Epithelial cell of prostate (primary cell): ENCODE results near the gene CFAP73.

Source experiments
- DNase-seq: peaks from one replicate; pipeline ENCODE4 v3.0.0-alpha.2; 2011; ENCODE audit warnings: low read depth, low spot score
- H3K27ac ChIP-seq: fragments of 450-650 bp; 2 replicates; pipeline ENCODE4 v1.5.1; 2017; ENCODE audit warnings: mild to moderate bottlenecking

Gene CFAP73

DNA sequence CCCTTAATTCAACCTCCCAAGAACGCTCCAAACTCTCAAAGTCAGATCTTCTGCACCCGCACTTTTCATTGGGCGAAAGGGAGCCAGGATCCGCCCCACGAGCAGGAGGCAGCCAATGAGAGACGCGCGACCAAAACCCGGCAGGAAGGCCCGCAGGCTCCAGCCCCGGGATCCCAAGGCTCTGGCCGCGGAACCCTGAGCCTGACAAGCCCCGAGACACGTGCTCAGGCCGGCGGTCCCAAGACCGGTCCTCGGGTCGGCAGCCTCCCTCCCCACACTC lies 35.3 kb downstream of the CFAP73 start:
- DNase-seq, result peak; percentile 60
- peak overlapping the region; percentile 90 for H3K27ac ChIP-seq

DNA sequence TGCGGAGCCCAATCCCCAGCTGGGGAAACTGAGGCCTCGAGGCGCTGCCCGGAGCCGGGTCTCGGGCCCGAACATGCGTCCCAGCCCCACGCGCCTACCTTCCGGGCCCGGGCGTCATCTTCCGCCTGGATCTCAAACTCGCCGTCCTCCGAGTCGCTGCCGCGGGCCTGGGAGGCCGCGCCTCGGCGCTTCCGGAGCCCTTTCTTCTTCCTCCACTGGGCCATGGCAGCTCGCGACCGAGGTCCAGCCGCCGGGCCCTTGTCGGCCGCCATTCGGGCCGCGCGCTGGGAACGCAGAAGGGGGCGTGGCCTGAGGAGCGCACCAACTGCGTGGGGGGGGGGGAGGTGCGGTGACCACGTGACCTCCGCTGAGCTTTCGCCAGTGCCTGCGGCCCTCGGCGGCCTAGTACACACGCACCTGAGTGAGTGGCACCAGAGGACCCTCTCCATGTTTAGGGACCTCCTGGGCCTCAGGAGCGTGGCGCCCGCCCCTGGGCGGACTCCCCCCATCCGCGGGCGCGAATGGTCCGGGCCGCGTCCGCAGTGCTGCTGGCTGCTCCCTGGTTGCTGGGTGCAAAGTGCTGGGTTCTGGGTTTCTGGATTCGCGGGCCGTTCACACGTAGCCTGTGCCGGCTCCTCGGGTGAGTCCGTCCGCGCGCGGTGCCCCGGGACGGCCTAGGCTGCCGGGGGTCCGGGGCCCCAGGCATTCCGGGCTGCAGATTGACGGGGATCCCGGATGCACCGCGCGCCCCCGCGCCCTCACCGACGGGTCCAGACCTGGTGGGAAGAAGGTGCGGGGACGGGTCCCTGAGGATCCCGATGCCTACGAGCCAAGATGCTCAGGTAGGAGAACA lies 35.9 kb downstream of the CFAP73 start, which contains the start of the genes DDX54 and RITA1:
Gene DDX54, minus strand, starts transcription at position 299 of the 853 bp plus-strand sequence. Its CDS starts 27 bp downstream, at position 272.
Gene RITA1, plus strand, starts transcription at position 542 of the 853 bp plus-strand sequence. CDS start 1,026 bp downstream, outside the sequence.
- DNase-seq, result no peak
- H3K27ac ChIP-seq, result peak within 1 kb of the TSS; percentile 90

DNA sequence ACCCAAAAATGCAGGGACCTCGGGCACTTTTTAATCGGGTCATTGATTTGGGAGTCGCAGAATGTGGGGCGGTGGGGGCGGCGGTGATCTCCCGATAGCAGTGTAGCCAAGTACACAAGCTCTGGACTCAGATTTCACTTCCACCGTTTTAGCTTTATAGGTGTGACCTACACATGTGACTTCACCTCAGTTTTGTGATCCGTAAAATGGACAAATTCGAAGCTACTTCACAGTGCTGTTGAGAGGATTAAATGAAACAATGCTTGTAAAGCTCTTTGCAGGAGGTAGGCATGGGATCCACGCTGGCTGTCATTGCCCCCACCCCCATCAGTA lies 36.5 kb downstream of the CFAP73 start:
- DNase-seq, result no peak
- peak overlapping the region; percentile 90 for H3K27ac ChIP-seq

DNA sequence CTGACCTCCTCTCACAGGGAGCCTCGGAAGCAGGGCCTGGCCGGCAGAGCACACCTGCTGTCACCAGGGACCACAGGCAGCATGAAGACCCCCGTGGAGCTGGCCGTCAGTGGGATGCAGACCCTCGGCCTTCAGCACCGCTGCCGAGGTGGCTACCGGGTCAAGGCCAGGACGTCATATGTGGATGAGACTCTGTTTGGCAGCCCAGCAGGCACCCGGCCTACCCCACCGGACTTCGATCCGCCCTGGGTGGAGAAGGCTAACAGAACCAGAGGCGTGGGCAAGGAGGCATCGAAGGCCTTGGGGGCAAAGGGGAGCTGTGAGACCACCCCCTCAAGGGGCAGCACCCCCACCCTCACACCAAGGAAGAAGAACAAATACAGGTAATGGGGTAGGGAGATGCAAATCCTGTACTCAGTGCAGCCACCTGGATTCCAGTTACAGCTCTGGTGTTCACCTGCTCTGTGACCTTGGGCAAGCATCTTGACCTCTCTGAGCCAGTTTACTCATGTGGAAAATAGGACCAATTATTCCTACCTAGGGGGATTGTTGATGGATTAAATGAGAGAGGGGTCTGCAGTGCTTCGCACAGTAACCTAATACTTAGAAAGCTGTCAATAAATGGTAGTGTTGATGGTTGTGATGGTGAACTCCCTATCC lies 37.3 kb downstream of the CFAP73 start:
- H3K27ac ChIP-seq, result no peak overlapping the region
- DNase-seq, result no peak

DNA sequence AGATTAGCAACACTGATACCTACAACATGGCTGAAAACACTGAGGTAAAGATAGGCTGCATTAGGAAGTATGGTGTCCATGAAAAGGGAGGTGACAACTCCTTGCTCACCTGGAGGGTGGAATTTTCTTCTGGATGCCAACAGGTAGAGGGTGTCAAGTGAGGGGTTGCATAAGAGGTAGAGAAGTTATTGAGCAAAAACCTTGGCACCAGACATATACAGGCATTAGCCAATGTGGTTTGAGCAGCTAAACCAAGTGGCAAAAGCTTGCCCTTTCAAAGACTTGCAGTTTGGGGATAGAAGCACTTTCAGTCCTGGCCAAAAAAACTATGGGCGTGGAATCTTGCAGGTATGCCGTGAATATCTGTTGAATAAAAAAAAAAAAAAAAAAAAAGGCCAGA lies 39.8 kb downstream of the CFAP73 start:
- H3K27ac ChIP-seq, result no peak overlapping the region
- no peak for DNase-seq

DNA sequence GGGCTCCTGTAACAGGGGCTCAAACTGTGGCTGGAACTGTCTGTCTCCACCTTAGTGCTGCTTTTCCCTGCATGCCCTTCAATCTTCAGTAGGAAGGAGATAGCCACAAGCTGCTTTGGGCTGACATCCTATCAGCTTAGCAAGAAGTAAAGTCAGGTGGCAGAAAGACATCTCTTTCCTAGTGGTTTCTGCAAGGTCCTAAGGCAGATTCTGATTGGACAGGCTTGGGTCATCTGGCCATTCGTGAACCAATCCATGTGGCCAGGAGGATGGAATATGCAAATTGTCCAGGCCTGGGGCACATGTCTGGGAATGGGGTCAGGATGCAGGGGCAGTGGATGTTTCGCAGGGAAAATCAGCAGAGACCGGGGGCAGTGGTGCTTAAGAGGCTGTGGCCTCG lies 41.2 kb downstream of the CFAP73 start:
- DNase-seq, result no peak
- H3K27ac ChIP-seq, result no peak overlapping the region

DNA sequence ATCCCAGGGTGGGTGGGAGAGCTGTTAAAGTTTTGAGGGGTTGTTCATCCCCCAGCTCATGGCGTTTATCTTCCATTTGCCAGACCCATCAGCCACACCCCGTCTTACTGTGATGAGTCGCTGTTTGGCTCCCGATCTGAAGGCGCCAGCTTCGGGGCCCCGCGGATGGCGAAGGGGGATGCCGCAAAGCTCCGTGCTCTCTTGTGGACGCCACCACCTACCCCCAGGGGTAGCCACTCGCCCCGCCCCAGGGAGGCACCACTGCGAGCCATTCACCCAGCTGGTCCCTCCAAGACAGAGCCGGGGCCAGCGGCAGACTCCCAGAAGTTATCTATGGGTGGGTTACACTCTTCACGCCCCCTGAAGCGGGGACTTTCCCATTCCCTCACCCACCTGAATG lies 41.7 kb downstream of the CFAP73 start:
- no peak overlapping the region for H3K27ac ChIP-seq
- no peak for DNase-seq

DNA sequence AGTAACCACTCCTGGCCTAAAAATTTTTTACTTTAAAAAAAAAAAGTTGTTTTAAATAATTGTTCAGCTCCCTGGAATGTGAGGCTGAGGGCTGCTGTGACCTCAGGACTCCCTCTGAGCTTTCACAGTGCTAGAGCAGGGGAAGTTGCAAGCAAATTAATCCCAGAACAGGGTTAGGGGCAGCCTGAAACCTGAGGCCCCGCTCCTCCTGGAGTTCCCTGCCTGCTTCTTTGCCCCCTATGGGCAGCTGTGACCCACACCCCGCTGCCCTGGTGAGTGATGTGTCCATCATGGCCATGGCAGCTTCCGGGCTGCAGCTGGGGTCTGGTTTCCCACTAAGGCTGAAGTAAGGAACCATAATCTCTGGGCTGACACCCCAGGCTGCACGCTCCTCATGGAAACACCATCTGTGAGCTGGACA lies 45.5 kb downstream of the CFAP73 start:
- no peak overlapping the region for H3K27ac ChIP-seq
- no peak for DNase-seq

DNA sequence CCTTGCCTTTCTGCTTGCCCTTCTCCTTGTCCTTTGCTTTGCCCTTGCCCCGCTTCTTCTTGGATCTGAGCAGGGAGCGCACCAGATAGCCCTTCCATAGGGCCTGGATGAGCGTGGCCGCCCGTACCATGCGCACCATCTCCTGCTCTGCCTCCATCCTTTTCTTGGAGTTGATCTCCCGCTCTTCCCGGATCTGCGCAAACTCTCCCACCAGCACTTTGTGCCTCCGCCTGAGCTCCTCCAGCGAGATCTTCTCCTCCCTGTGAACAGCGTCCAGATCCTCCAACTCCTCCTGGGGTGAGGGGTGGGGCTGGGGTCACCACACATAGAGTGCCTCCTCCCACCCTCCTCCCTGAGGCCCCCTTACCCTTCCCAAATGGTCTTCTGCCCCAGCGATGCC lies 46.1 kb downstream of the CFAP73 start:
- no peak for DNase-seq
- H3K27ac ChIP-seq, result no peak overlapping the region

DNA sequence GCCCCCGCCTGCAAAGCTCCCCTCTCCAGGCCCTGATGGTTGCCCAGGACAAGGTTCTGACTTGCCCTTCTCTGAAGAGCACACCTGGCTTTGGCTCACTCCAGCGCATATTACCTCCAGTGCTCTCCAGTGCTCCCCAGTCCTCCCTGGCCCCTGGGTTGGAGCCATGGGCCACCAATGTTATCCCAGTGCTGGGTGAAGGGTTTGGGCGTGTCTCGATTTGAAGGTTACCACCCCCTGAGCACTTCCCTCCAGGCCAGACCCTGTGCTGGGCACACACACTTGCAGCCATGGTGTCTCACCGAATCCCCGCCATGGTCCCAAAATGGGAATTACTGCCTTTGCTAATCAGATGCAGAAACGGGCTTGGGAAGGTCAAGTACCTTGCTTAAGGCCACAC lies 47.1 kb downstream of the CFAP73 start:
- DNase-seq, result no peak
- H3K27ac ChIP-seq, result no peak overlapping the region

DNA sequence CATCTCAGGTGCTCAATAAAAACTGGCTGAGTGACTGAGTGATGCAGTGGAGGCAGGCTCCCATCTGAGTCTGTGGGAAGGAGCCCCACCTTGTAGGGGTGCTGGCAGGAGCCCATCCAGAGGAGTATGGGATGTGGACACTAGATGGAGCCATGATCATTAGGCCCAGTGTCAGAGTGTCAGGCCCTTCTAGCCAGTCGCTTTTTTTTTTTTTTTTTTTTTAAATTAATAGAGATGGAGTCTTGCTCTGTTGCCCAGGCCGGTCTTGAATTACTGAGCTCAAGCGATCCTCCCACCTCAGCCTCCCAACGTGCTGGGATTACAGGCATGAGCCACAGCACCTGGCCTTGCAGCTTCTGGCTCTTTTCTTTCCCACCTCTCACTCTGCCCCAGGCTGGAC lies 47.5 kb downstream of the CFAP73 start:
- no peak overlapping the region for H3K27ac ChIP-seq
- DNase-seq, result no peak

DNA sequence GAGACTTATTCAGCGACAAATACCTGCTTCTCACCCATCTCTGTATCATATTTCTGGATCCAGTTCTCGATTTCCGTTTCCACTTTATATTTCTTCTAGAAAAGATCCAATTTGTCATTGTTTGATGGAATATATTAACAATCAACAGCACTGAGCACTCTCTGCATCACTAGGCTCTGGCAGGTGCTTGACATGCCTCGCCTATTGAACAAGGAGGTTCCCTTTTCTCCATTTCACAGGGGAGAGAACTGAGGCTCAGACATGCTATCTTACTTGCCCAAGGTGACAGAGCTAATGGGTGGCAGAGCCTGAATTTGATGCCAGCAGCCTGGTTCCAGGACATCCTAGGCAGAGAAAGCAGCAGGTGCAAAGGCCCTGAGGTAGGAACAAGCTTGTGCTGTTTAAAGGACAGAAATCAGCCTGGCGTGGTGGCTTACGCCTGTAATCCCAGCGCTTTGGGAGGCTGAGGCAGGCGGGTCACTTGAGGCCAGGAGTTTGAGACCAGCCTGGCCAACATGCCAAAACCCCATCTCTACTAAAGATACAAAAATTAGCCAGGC lies 48.1 kb downstream of the CFAP73 start:
- DNase-seq, result no peak
- H3K27ac ChIP-seq, result no peak overlapping the region

DNA sequence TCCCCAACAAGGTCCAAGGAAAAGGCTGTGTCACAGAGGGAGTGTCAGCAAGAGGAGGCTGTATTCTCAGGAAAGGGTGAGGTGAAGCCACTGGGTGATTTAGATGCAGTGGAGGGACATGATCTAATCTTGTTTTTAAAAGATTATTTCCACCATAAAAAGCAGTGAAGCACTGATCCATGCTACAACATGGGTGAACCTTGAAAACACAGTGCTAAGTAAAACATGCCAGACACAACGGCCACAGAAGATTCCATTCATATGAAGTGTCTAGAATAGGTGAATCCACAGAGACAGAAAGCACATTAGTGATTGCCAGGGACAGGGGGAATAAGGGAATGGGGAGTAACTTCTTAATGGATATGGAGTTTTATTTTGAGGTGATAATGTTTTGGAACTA lies 48.8 kb downstream of the CFAP73 start:
- no peak for DNase-seq
- no peak overlapping the region for H3K27ac ChIP-seq

DNA sequence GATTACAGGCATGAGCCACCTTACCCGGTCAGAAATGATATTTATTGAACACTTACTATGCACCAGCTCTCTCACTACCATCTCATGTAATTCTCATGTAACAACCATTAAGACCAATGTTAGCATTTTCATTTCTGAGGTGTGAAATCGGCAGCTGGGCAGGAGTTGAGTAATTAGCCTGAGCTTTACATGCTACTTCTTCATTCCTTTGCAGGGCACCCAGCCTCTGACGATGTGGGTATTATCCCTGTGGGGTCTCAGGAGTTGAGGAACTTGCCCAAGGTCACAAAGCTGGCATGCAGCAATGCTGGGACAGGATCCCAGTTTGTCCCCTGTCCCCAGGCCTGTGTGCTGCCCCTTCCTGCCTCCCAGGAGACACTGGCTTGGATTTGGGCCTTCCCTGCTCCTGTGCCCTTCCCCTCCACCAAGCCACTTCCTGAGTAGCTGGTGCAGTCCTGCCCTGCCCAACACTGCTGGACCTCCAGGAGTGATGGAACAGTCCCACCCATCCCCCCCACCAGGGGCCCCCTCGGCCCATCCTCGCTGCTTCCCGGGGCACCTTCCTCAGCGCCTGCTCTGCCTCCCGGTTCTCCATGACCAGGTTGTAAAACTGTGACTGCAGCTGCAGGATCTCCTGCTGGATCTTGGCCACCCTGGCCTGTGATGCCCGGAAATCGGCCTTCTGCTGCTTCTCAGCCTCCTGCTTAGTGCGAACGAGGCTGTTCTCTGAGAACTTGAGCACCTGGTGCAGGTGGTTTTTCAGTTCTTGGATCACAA lies 50.7 kb downstream of the CFAP73 start:
- no peak for DNase-seq
- no peak overlapping the region for H3K27ac ChIP-seq

DNA sequence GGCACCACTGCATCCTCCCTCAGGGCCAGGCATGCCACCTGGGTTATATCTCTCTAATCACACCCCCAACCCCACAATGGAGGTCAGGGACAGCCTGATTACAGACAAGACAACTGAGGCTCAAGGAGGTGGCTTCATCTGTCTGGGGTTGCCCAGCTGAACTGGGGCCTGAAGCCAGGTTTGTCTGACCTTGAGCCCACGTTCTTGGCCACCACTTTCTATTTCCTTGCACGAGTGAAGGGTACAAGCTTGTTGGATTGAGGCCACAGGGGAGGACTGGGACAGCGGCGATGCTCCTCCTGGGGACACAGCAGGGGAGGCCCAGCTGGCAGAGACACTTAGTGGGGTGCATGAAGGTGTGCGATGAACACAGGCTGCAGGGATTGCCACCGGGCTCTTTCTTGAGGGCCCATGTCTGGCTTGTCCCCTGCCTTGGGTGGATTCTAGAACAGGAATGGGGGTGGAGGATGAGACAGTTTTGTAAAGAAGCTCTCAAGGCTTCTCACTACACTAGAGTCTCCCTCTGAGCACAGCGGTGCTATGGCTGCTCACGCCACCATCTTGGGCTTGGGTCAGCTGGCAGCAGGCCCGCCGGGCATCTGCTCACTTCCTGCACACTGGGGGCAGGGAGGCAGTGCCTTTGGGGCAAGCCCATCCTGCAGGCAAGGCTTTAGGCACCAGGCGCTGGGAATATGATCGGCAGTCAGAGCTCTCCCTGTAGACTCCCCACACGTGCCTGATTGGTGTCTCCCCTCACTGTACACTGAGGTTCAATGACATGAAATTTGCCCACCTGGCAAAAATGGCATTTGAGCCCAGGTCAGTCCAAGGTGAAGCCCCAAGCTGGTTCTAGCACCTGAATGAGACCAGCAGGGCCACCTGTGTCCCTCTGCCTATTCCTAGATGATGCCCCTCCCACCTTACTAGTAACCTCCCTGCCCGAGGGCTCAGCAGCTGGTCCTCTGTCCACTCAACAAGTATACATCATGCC lies 52.0 kb downstream of the CFAP73 start:
- no peak overlapping the region for H3K27ac ChIP-seq
- DNase-seq, result no peak

DNA sequence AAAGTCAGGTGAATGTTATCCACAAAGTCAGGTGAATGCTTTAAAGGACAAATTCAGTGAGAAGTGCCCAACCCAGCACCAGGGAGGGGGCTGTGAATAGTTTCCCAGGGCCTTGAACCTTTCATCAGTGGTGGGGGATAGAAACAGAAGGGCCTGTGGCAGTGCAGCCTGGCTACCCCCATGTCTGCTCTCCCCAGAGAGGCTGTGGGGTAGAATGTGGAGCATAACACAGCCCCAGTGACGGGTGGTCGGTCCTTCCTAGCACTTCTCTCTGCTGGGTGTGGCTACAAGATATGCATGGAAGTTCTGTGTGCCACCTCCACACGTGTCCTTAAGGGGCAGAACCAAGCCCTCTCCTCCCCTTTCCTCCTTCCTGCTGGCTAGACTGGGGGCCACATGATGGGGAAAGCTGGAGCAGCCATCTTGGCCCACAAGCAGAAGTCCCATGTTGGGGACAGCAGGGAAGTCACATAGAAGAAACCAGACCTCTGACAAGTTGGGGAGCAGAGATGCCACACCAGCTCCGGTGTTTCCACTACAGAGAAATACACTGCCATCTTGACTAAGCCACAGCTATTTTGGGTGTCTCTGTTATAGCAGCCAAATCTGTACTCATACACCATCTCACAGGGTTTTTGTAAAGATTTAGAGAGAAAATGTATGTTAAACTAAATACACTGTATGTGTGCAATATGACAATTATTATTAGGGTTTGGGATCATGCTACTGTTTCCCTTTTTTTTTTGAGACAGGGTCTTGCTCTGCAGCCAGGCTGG lies 53.0 kb downstream of the CFAP73 start:
- H3K27ac ChIP-seq, result no peak overlapping the region
- no peak for DNase-seq

DNA sequence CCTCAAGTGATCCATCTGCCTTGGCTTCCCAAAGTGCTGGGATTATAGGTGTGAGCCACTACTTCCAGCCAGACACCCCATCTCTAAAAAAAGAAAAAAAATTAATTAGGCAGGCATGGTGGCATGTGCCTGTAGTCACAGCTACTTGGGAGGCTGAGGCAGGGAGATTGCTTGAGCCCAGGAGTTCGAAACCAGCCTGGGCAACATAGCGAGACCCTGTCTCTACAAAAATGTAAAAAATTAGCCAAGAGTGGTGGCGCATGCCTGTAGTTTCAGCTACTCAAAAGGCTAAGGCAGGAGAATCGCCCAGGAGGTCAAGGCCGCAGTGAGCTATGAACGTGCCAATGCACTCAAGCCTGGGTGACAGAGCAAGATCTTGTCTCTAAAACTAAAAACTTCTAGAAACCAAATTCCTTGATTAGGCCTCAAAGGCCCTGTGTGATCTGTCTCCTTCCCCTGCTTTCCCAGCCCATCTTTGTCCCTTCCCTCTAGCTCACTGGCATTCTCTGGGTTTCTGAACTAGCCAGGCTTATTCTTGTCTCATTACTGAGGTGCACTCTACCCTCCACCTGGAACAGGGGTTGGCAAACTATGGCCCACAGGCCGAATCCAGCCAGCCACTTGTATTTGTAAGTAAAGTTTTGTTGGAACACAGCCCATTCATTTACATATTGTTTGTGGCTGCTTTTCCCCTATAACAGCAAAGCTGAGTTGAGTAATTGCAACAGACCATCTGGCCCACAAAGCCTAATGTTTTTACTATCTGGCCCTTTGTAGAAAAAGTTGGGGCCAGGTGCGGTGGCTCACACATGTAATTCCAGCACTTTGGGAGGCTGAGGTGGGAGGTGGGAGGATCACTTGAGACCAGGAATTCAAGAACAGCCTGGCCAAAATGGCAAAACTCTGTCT lies 54.6 kb downstream of the CFAP73 start:
- no peak for DNase-seq
- no peak overlapping the region for H3K27ac ChIP-seq

DNA sequence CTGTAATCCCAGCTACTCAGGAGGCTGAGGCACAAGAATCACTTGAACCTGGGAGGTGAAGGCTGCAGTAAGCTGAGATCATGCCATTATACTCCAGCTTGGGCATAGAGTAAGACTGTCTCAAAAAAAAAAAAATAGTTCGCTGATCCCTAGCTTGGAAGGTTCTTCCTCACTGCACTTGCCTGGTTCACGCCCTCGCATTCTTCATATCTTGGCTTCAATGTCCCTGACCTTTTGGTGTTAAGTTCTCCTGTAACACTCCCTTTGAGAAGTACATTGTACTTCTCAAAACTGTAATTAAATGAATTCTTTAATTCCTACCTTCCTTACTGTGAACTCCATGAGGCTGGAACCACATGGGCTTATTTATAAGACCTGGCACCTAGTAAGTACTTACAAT lies 55.3 kb downstream of the CFAP73 start:
- H3K27ac ChIP-seq, result no peak overlapping the region
- no peak for DNase-seq
